Hippocampal formation (tissue), 2 donors: ENCODE data around the gene EEF2.

Source experiments
- DNase-seq, 2 donors: peaks; one replicate each; lab custom pipeline; 2025; lab: John Stamatoyannopoulos, UW

Gene EEF2

GRCh38 chr19:3984908-3985642 is at the start of gene EEF2:
TSS of gene EEF2 (minus strand) at chr19:3985463. CDS start at chr19:3985380, 83 bp downstream.
- DNase-seq, result peak; percentile 77 to 90

- peak; percentile 84 to 85 for DNase-seq
Measured at GRCh38 chr19:4034048-4035017, 49.1 kb upstream of the EEF2 start.

GRCh38 chr19:4033028-4033956 is 48.0 kb upstream of the EEF2 start:
- no peak for DNase-seq

GRCh38 chr19:4032436-4032835 is 47.2 kb upstream of the EEF2 start:
- DNase-seq, result no peak

GRCh38 chr19:4031420-4031819 is 46.2 kb upstream of the EEF2 start:
- DNase-seq, result no peak

- no peak for DNase-seq
Measured at GRCh38 chr19:4030981-4031380, 45.7 kb upstream of the EEF2 start.

GRCh38 chr19:4030552-4030951 is 45.3 kb upstream of the EEF2 start:
- no peak for DNase-seq

GRCh38 chr19:4029247-4029614 is 44.0 kb upstream of the EEF2 start:
- DNase-seq, result no peak

- DNase-seq, result no peak
Measured at GRCh38 chr19:4028334-4029246, 43.3 kb upstream of the EEF2 start.

- DNase-seq, result no peak
Measured at GRCh38 chr19:4027146-4027545, 41.9 kb upstream of the EEF2 start.

- no peak for DNase-seq
Measured at GRCh38 chr19:4025317-4025716, 40.1 kb upstream of the EEF2 start.

- DNase-seq, result no peak
Measured at GRCh38 chr19:4023600-4024398, 38.5 kb upstream of the EEF2 start.

GRCh38 chr19:4019578-4019977 is 34.3 kb upstream of the EEF2 start:
- DNase-seq, result no peak

GRCh38 chr19:4018775-4019504 is 33.7 kb upstream of the EEF2 start:
- no peak for DNase-seq

GRCh38 chr19:4018140-4018613 is 32.9 kb upstream of the EEF2 start:
- peak in 1 of 2 donors; percentile 36 for DNase-seq

- DNase-seq, result no peak
Measured at GRCh38 chr19:4016903-4017638, 31.8 kb upstream of the EEF2 start.

GRCh38 chr19:4016486-4016885 is 31.2 kb upstream of the EEF2 start:
- DNase-seq, result peak; percentile 86

GRCh38 chr19:4015705-4016402 is 30.6 kb upstream of the EEF2 start:
- DNase-seq, result no peak
